GM23338 (cell line): ENCODE data around the gene JAG1. TPM values are rescaled to one million over a fixed set of nuclear protein-coding genes. Genes with fewer than 3 reads are reported as not detected.

Source experiments
- ATAC-seq: fragments of 200-7000 bp; cut with Tn5 transposase; 3 replicates; pipeline ENCODE4 v1.9.1; 2020
- DNase-seq: peaks from one replicate; pipeline ENCODE4 v3.0.0-alpha.2; 2015; ENCODE audit warnings: low spot score
- H2AFZ ChIP-seq: fragments of 200-600 bp; sonication (generic); 2 replicates; pipeline ENCODE4 v1.8.0; 2016; ENCODE audit warnings: antibody characterized with exemption, mild to moderate bottlenecking, moderate library complexity
- H3F3A ChIP-seq: fragments of 200-600 bp; sonication (generic); replicated peaks from 2 replicates; pipeline ENCODE4 v1.8.0; 2017; ENCODE audit warnings: antibody characterized with exemption, mixed run types, low read depth
- H3K27ac ChIP-seq: fragments of 200-600 bp; sonication (generic); 2 replicates; pipeline ENCODE4 v1.6.1; 2016; ENCODE audit warnings: low read depth
- H3K27me3 ChIP-seq: fragments of 200-600 bp; sonication (generic); 2 replicates; pipeline ENCODE4 v1.8.0; 2016; ENCODE audit warnings: mild to moderate bottlenecking, mixed run types, moderate library complexity; ENCODE audit not compliant: insufficient read depth
- H3K36me3 ChIP-seq: fragments of 200-600 bp; sonication (generic); 2 replicates; pipeline ENCODE4 v1.8.0; 2016; ENCODE audit warnings: mild to moderate bottlenecking; ENCODE audit not compliant: insufficient read depth
- H3K4me1 ChIP-seq: fragments of 200-600 bp; sonication (generic); 2 replicates; pipeline ENCODE4 v1.8.0; 2016; ENCODE audit warnings: mild to moderate bottlenecking, moderate library complexity; ENCODE audit not compliant: insufficient read depth
- H3K4me2 ChIP-seq: fragments of 200-600 bp; sonication (generic); 2 replicates; pipeline ENCODE4 v1.7.1; 2017; ENCODE audit warnings: mixed run types
- H3K4me3 ChIP-seq: fragments of 200-600 bp; sonication (generic); 2 replicates; pipeline ENCODE4 v1.6.1; 2016; ENCODE audit warnings: mixed run types
- H3K79me2 ChIP-seq: fragments of 200-600 bp; sonication (generic); replicated peaks from 2 replicates; pipeline ENCODE4 v1.8.0; 2017; ENCODE audit warnings: mild to moderate bottlenecking; ENCODE audit not compliant: insufficient read depth
- H3K9me2 ChIP-seq: fragments of 200-600 bp; sonication (generic); 2 replicates; pipeline ENCODE4 v1.8.0; 2017; ENCODE audit not compliant: insufficient read depth
- H4K20me1 ChIP-seq: fragments of 200-600 bp; sonication (generic); replicated peaks from 2 replicates; pipeline ENCODE4 v1.8.0; 2017; ENCODE audit warnings: mild to moderate bottlenecking; ENCODE audit not compliant: insufficient read depth
- H3K27ac Mint-ChIP-seq: 2 replicates; pipeline ENCODE4 v1.8.0; 2020; ENCODE audit warnings: inconsistent platforms, mild to moderate bottlenecking, moderate library complexity, mixed read lengths
- H3K27me3 Mint-ChIP-seq: 3 replicates; pipeline ENCODE4 v1.8.0; 2022; ENCODE audit warnings: low read depth, mild to moderate bottlenecking, moderate library complexity, mixed read lengths, inconsistent platforms; ENCODE audit not compliant: insufficient read depth, poor library complexity
- H3K36me3 Mint-ChIP-seq: 3 replicates; pipeline ENCODE4 v1.8.0; 2021; ENCODE audit warnings: low read depth, mild to moderate bottlenecking, inconsistent platforms, moderate library complexity, mixed read lengths
- H3K4me1 Mint-ChIP-seq: 3 replicates; pipeline ENCODE4 v1.8.0; 2020; ENCODE audit warnings: mild to moderate bottlenecking, inconsistent platforms, mixed read lengths
- H3K4me3 Mint-ChIP-seq: 3 replicates; pipeline ENCODE4 v1.8.0; 2021; ENCODE audit warnings: moderate library complexity, mild to moderate bottlenecking, inconsistent platforms, mixed read lengths
- H3K9me3 Mint-ChIP-seq: 3 replicates; pipeline ENCODE4 v1.8.0; 2020; ENCODE audit warnings: moderate library complexity, mild to moderate bottlenecking, inconsistent platforms, mixed read lengths
- CREB1 ChIP-seq: fragments of 250-450 bp; sonication (Bioruptor Pico); IDR thresholded peaks from 2 replicates; pipeline ENCODE4 v1.5.0; 2020; ENCODE audit warnings: low read depth, mild to moderate bottlenecking, moderate library complexity
- CTCF ChIP-seq, 2 experiments: fragments of 200-600 bp in 1 of 2; sonication (generic) in 1 of 2; conservative IDR thresholded peaks; 2 replicates each; pipeline versions ENCODE4 v1.5.1 to v1.6.1; 2016 to 2017; ENCODE audit warnings: antibody characterized with exemption in 2 of 2, low read depth in 2 of 2, mild to moderate bottlenecking in 2 of 2, moderate library complexity in 1 of 2
- ETS1 ChIP-seq: IDR thresholded peaks from 2 replicates; pipeline ENCODE4 v1.6.1; 2016; ENCODE audit warnings: antibody characterized with exemption
- EZH2 ChIP-seq: fragments of 200-600 bp; sonication (generic); IDR thresholded peaks from one replicate; pipeline ENCODE4 v1.8.0; 2017; ENCODE audit warnings: antibody characterized with exemption, mild to moderate bottlenecking, low read depth; ENCODE audit not compliant: unreplicated experiment
- EZH2phosphoT487 ChIP-seq: fragments of 200-600 bp; sonication (generic); IDR thresholded peaks from one replicate; pipeline ENCODE4 v1.8.1; 2018; ENCODE audit warnings: antibody characterized with exemption; ENCODE audit not compliant: unreplicated experiment
- JUNB ChIP-seq: IDR thresholded peaks from one replicate; pipeline ENCODE4 v1.6.1; 2016; ENCODE audit warnings: antibody characterized with exemption; ENCODE audit not compliant: unreplicated experiment
- NANOG ChIP-seq: IDR thresholded peaks from 2 replicates; pipeline ENCODE4 v1.6.1; 2016; ENCODE audit warnings: antibody characterized with exemption, borderline replicate concordance
- POLR2AphosphoS5 ChIP-seq: IDR thresholded peaks from 2 replicates; pipeline ENCODE4 v1.6.1; 2016; ENCODE audit warnings: antibody characterized with exemption, low read depth
- REST ChIP-seq: IDR thresholded peaks from one replicate; pipeline ENCODE4 v1.6.1; 2018; ENCODE audit warnings: antibody characterized with exemption; ENCODE audit not compliant: unreplicated experiment
- STAT1 ChIP-seq: IDR thresholded peaks from one replicate; pipeline ENCODE4 v1.6.1; 2016; ENCODE audit warnings: antibody characterized with exemption; ENCODE audit not compliant: unreplicated experiment
- ZNF114 ChIP-seq: fragments of 250-450 bp; sonication (Bioruptor Pico); IDR thresholded peaks from 2 replicates; pipeline ENCODE4 v1.5.0; 2020; ENCODE audit warnings: mild to moderate bottlenecking, moderate library complexity
- ZNF331 ChIP-seq: fragments of 250-450 bp; sonication (Bioruptor Pico); IDR thresholded peaks from 2 replicates; pipeline ENCODE4 v1.5.0; 2020; ENCODE audit warnings: low read depth, mild to moderate bottlenecking, moderate library complexity
- ZNF462 ChIP-seq: fragments of 250-450 bp; sonication (Bioruptor Pico); IDR thresholded peaks from 2 replicates; pipeline ENCODE4 v1.5.0; 2020; ENCODE audit warnings: mild to moderate bottlenecking, moderate library complexity
- polyA plus RNA-seq: library from polyadenylated mRNA; unstranded; fragments of >200 nt; fragmentation: Nextera tagmentation; extraction: Ambion mirVana; gene quantifications from 2 replicates; pipeline ENCODE4 v1.2.1, GENCODE V29; 2016
- total RNA-seq: library from RNA; depleted of rRNA; stranded (reverse); fragments of >200 nt; shearing (Covaris generic); gene quantifications from 2 replicates; pipeline ENCODE4 v1.2.3, GENCODE V29; 2014

The JAG1 gene
- total and polyA plus RNA-seq, 2 experiments from 2014 or later = 9.7 to 46.5 TPM

- H3K4me1 ChIP-seq = no peaks in the 10 kb centered on the region
- no peaks in the 10 kb centered on the region for H3F3A ChIP-seq
- no peaks in the 10 kb centered on the region for H3K9me2 ChIP-seq
- H3K27ac Mint-ChIP-seq = no peak overlapping the region
- no peak overlapping the region for H3K4me2 ChIP-seq
- no peak for ATAC-seq
- H3K36me3 Mint-ChIP-seq = no peaks in the 10 kb centered on the region
- no peaks in the 10 kb centered on the region for H3K27me3 ChIP-seq
- no peaks in the 10 kb centered on the region for H3K79me2 ChIP-seq
- H3K9me3 Mint-ChIP-seq = no peaks in the 10 kb centered on the region
- TF ChIP-seq ETS1 = no peak
- no peak for TF ChIP-seq ZNF331 (CRISPR knock-in tag)
- TF ChIP-seq CREB1 (CRISPR knock-in tag) = no peak
- no peak for TF ChIP-seq EZH2phosphoT487
- no peak for TF ChIP-seq ZNF114 (CRISPR knock-in tag)
- TF ChIP-seq POLR2AphosphoS5 = no peak
- no peak for TF ChIP-seq NANOG
- no peak for TF ChIP-seq ZNF462 (CRISPR knock-in tag)
- TF ChIP-seq JUNB = no peak
- no peak for TF ChIP-seq REST
- no peak for TF ChIP-seq EZH2
- no peak for TF ChIP-seq CTCF (conservative IDR thresholded peaks at IDR 0.05; ENCODE audit: low read depth in 2 of 2)
- TF ChIP-seq STAT1 = no peak
- H3K27me3 Mint-ChIP-seq = no peaks in the 10 kb centered on the region
- H3K36me3 ChIP-seq = no peaks in the 10 kb centered on the region
- H3K4me1 Mint-ChIP-seq = peaks cover 5% of the 10 kb centered on the region; the same call in 2 of the 3 replicates
- H3K4me3 Mint-ChIP-seq = no peak overlapping the region
- H4K20me1 ChIP-seq = no peaks in the 10 kb centered on the region
- no peak overlapping the region for H3K27ac ChIP-seq
- no peak for DNase-seq
- no peak overlapping the region for H3K4me3 ChIP-seq
- H2AFZ ChIP-seq = no peak overlapping the region
Observed at GRCh38 chr20:10595266-10595665, 78.5 kb downstream of the JAG1 start.
